Stimulated activated naive CD4-positive, alpha-beta T cell (primary cell): ENCODE results near the gene SSBP4.

Source experiments
- DNase-seq, 6 experiments: peaks; one replicate each; lab custom pipeline; 2025; lab: John Stamatoyannopoulos, UW

SSBP4 gene

DNA sequence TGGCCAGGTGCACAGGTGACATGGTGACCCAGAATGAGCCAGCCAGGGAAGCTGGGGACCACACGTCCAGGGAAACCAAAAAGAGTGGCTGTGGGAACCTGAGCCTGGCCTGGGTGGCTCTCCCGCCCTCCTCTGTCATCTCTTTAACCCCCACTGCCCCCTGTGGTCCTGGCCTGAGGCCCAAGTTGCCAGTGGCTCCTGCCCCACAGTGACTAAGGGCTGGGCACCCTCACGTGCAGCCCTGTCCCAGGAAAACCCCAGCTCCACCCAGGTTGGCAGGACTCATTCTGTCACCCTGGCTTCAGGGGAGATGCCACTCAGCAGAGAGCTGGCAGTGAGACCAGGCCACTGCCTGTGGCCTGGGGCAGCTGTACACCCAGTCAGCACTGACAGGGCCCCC lies 49.3 kb downstream of the SSBP4 start:
- no peak for DNase-seq

DNA sequence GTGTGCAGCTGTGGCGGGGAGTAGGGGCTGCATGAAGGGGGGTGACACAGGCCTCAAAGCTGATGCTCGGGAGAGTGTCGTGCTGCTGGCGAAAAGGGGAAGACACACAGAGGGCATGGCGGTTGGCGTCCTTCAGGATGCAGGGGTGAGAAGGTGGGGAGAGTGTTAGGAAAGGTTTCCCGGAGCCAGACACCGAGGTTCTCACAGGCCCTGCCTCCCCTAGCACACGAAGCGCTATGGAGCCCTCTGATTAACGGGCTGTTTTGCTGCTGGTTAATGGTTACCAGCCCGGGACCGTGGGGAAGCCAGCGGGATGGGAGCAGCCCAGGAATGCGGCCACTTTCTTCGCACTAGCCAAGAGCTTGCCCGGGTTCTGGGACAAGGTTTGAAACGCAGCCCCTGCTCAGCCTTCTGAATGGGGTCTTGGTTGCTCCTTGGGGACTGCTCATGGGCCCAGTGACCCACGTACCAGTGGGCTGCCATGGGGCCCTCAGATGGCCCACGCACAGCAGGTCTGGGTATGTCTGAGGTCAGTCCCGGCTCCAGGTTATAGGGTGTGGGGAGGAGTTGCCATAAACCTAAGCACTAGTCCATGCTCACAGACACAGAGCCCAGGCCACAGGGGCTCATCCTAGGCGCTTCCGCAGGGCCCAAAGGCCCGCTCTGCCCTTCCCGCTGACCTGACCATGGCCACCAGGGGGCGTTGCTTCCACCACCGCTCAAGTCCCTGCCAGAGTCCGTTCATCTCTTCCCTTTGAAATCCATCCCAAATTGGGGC lies 50.1 kb downstream of the SSBP4 start:
- DNase-seq = peak in 5 of 6 experiments; percentile 33 to 56 (median 42)

GRCh38 chr19:18470787-18471186 lies 51.6 kb downstream of the SSBP4 start:
- no peak for DNase-seq

DNA sequence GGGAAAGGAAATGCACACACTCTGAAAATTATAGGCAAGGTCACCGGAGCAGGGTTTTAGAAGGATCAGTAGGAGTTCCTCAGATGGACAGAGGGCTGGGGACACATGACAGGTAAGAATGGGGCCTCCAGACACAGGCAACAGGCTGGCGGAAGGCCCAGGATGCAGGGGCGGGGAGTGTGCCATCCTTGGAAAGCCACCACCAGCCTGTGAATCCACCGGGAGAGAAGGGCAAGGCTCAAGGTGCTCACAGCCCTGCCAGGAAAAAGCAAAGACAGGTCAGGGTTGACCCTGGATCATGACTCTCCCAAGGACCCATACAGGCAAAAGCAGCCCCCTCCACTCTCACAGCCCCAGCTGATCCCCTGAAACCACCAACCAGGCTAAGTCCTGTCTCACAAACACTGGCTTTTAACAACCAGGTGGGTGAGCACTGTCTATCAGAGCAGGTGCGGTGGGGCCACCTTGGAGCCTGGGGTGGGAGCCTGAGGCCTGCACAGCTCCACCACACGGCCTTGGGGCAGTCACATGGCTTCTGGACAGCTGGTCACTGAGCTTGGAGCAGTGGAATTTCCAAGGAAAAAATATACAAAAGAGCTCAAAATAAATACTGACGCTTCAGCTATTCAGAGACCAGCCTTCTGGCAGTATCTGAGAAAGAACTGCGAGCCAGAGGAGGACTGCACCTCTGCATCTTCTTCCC lies 54.0 kb downstream of the SSBP4 start:
- DNase-seq = no peak

DNA sequence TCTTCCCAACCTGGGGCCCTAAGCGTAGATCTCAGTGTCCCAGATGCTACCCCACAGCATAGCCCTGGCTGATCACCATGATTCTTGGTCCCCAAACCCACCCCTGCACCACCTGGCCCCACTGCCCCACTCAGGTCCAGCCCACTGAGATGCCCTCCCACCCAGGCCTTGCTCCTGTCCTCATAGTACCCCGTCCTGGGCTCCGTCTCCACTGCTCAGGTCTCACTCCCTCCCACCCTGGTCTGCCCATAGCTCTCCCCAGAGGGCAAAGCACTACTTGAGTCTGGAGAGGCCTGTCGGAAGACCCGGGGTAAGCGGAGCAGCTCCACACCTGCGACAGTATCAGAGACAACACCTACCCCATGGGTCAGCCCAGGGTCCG lies 54.5 kb downstream of the SSBP4 start:
- DNase-seq = no peak

GRCh38 chr19:18474366-18474887 lies 55.2 kb downstream of the SSBP4 start:
- no peak for DNase-seq

GRCh38 chr19:18475004-18475453 lies 55.8 kb downstream of the SSBP4 start:
- no peak for DNase-seq

DNA sequence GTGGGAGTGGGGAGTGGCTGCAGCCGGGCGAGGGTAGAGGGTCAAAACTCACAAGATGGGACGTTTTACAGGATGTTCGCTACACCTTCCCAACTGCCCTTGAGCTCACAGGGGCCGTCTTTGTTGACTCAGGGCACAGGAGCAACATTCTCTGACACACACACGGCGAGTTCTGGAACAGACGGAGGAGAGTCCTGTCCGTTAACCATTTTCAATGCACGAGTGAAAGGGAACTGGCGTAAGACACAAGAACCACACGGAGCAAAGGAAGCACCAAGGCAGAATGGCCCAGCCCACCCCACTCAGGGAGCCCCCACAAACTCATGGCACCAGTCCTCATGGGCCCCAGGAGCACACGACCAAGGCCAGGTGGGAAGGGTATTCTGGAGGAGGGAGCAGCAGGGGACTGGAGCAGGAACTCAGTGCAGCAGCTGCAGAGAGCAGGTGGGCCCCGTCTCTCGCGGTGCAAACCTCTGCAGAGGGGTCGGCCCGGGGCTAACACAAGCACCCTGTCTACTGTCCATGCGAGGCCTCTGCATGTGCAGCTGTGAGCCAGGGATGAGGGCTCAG lies 56.6 kb downstream of the SSBP4 start:
- no peak for DNase-seq

DNA sequence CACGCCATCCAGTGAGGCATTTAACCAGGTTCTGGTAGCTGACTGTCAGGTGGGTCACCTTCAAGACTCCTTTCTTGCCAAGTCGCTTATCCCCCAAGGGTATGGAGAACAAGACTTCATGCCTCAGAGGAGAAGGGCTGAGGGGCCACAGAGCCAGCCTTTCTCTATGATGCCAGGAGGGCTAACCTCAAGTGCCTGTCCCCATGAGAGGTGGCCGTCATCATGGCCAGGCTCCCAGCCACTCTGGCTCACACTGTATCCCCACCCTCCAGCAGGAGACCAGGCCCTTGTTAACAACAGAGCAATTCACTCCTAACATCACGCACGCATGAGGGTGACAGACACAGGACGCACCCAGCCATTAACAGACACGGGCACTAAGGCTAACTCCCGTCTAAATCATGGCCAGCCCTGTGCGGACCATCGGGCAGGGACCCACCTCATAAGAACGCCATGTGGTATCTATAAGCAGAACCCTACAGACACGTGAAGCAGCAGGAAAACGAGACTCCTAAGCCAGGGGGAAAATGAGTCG lies 57.4 kb downstream of the SSBP4 start:
- DNase-seq = no peak

GRCh38 chr19:18477042-18477779 lies 58.0 kb downstream of the SSBP4 start:
- no peak for DNase-seq

DNA sequence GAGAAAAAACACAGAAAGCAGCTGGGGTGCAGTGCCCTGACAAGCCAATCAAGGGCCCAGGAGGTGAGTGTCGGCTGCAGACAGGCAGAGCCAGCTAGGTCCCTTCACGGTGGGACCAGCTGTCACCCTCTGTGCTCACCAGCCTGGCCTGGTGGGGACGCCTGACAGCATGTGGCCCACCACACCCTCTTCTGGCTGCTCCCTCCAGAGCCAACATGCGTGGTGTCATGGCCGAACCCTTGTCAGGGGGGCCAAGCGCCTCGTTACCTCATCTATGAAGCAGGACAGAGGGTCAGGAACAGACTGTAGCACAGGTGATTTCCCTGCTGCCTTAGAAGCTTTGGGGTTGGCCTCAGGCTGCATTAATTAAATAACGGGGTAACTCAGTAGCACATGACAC lies 58.8 kb downstream of the SSBP4 start:
- no peak for DNase-seq

- DNase-seq = no peak
These were observed 59.5 kb downstream of the SSBP4 start for GRCh38 chr19:18478545-18479311.

GRCh38 chr19:18480006-18480691 lies 61.0 kb downstream of the SSBP4 start:
- DNase-seq = no peak

DNA sequence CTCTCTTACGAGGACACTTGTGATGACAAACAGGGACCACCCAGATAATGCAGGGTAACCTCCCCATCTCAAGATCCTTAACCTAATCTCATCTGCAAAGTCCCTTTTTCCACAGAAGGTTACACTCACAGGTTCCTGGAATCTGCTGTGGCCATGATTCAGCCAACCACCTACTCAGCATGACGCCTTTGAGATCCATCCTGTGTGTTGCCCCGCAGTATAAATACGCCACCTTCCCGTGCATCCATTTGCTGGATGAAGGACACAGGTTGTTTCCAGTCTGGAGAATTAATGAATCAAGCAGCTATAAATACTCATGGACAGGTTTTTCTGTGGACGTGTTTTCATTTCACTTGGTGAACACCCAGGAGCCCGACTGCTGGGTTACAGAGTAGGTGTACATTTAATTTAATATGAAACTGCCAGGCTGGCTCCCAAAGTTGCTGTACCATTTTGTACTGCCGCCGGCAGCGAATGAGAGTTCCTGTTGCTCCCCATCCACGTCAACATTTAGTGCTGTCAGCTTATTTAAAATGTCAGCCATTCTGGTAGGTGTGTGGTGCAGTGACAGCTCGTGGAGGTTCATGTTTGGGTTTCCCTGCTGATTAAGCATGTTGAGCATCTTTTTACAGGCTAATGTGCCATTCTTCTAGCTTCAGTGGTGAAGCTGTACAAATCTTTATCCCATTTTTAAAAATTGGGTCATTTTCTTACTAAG lies 62.5 kb downstream of the SSBP4 start:
- no peak for DNase-seq

GRCh38 chr19:18483119-18483890 lies 64.1 kb downstream of the SSBP4 start:
- DNase-seq = no peak
